Testis (tissue), 2 donors: ENCODE data around the gene FRMD3.

Experiments used
- POLR2A ChIP-seq: fragments of 450-650 bp; IDR thresholded peaks from one replicate; pipeline ENCODE4 v1.6.1; 2017; ENCODE audit warnings: antibody characterized with exemption, mild to moderate bottlenecking, moderate library complexity
- TF ChIP-seq, protein P1 (sequence below), 3 experiments: fragments of 450-650 bp in 2 of 3; fragments of 200-600 bp in 1 of 3; sonication (generic) in 1 of 3; IDR thresholded peaks; one replicate each; pipeline ENCODE4 v1.5.1; 2016 to 2019; ENCODE audit warnings: antibody characterized with exemption in 3 of 3, mild to moderate bottlenecking in 2 of 3, moderate library complexity in 1 of 3

DNA sequence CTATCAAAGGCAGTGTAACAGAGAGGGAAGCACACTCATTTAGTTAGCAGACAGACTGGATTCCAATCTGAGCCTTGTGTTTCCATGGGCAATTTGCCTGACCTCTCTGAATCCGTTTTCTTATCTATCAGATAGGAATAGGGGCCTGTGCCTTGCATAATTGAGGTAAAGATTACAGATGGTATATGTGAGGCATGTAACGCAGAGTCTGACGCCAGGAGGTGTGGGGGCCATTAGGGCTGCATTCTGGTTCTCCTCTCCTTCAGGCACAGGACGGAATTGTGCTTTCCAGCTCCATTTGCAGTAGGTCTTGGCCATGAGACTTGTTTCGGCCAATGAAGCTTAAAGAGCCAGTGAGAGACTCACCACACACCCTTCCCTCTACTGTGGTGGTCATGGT is 97.6 kb downstream of the FRMD3 start:
- TF ChIP-seq POLR2A = no peak
- TF ChIP-seq, protein P1, sequence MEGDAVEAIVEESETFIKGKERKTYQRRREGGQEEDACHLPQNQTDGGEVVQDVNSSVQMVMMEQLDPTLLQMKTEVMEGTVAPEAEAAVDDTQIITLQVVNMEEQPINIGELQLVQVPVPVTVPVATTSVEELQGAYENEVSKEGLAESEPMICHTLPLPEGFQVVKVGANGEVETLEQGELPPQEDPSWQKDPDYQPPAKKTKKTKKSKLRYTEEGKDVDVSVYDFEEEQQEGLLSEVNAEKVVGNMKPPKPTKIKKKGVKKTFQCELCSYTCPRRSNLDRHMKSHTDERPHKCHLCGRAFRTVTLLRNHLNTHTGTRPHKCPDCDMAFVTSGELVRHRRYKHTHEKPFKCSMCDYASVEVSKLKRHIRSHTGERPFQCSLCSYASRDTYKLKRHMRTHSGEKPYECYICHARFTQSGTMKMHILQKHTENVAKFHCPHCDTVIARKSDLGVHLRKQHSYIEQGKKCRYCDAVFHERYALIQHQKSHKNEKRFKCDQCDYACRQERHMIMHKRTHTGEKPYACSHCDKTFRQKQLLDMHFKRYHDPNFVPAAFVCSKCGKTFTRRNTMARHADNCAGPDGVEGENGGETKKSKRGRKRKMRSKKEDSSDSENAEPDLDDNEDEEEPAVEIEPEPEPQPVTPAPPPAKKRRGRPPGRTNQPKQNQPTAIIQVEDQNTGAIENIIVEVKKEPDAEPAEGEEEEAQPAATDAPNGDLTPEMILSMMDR (IDR thresholded peaks at IDR 0.05) = no peak
